WTC11 (cell line): Measurements from ENCODE around the gene TH.

ENCODE experiments used
- ELF4 ChIP-seq: sonication (generic); formaldehyde crosslinking; IDR thresholded peaks from 2 replicates; pipeline ENCODE4 v1.8.1; 2022; ENCODE audit warnings: low read depth, mild to moderate bottlenecking, moderate library complexity, missing genetic modification reagents
- IRF2 ChIP-seq: sonication (generic); formaldehyde crosslinking; IDR thresholded peaks from 2 replicates; pipeline ENCODE4 v1.8.0; 2022; ENCODE audit warnings: low read depth, missing genetic modification reagents, borderline replicate concordance
- JUN ChIP-seq: sonication (generic); formaldehyde crosslinking; IDR thresholded peaks from 2 replicates; pipeline ENCODE4 v1.8.0; 2023; ENCODE audit warnings: mild to moderate bottlenecking, missing genetic modification reagents
- NFE2L1 ChIP-seq: sonication (generic); formaldehyde crosslinking; IDR thresholded peaks from 2 replicates; pipeline ENCODE4 v1.8.1; 2023; ENCODE audit warnings: missing genetic modification reagents
- RELA ChIP-seq: sonication (generic); formaldehyde crosslinking; IDR thresholded peaks from 2 replicates; pipeline ENCODE4 v1.8.1; 2022; ENCODE audit warnings: missing genetic modification reagents, mild to moderate bottlenecking, borderline replicate concordance
- ZNF416 ChIP-seq: fragments of 250-450 bp; sonication (Bioruptor Pico); IDR thresholded peaks from 2 replicates; pipeline ENCODE4 v1.9.0; 2021; ENCODE audit warnings: mild to moderate bottlenecking, inconsistent platforms
- TF ChIP-seq, protein P1 (sequence below): fragments of 200-600 bp; IDR thresholded peaks from 2 replicates; pipeline ENCODE4 v1.8.0; 2022; ENCODE audit warnings: antibody characterized with exemption

DNA sequence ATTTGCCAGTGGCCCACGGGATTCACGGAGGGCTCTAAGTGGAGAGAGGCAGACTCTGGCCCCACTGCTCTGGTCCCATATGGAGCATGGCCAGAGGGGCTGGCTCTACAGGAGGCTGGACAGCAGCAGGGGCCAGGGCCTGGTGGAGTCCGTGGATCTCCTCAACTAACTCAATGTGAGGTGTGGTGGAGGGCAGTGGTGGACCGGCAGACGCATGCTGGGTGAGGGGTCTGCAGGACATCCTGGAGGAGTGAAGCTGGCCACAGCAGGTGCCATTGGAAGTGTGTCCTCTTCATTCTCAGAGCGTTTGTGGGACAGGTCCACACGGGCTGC, 48.0 kb downstream of the TH start:
- TF ChIP-seq, protein P1, sequence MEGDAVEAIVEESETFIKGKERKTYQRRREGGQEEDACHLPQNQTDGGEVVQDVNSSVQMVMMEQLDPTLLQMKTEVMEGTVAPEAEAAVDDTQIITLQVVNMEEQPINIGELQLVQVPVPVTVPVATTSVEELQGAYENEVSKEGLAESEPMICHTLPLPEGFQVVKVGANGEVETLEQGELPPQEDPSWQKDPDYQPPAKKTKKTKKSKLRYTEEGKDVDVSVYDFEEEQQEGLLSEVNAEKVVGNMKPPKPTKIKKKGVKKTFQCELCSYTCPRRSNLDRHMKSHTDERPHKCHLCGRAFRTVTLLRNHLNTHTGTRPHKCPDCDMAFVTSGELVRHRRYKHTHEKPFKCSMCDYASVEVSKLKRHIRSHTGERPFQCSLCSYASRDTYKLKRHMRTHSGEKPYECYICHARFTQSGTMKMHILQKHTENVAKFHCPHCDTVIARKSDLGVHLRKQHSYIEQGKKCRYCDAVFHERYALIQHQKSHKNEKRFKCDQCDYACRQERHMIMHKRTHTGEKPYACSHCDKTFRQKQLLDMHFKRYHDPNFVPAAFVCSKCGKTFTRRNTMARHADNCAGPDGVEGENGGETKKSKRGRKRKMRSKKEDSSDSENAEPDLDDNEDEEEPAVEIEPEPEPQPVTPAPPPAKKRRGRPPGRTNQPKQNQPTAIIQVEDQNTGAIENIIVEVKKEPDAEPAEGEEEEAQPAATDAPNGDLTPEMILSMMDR = no peak
- TF ChIP-seq RELA (CRISPR knock-in tag) (no peak), JUN (no peak), ZNF416 (CRISPR knock-in tag) (no peak), ELF4 (CRISPR knock-in tag) (no peak), IRF2 (no peak), NFE2L1 (CRISPR knock-in tag) (no peak)
